ENCODE results near the gene HDAC9. TPM values are rescaled to one million over a fixed set of nuclear protein-coding genes. Genes with fewer than 3 reads are reported as not detected.

The HDAC9 gene
- total RNA-seq, 4 donors from 2014 or later, result 63.0 to 130 (median 107) TPM

- Histone ChIP-seq H3K4me3 (no peak overlapping the region), H3K27ac (replicated peaks in 1 of 4) (no peak overlapping the region), H3K4me1 (peaks cover 0 to 27% (median 7%) of the 10 kb centered on the region in 4 donors), H3K27me3 (no peaks in the 10 kb centered on the region), H3K9me3 (no peaks in the 10 kb centered on the region), H3K36me3 (no peaks in the 10 kb centered on the region)
- TF ChIP-seq EP300 (IDR thresholded peaks at IDR 0.05) (no peak), POLR2AphosphoS5 (IDR thresholded peaks at IDR 0.05) (no peak), POLR2A (IDR thresholded peaks at IDR 0.05; ENCODE audit: low read depth) (no peak), CTCF (IDR thresholded peaks at IDR 0.05) (no peak)
- no peak for DNase-seq (ENCODE audit: extremely low spot score)
- 90% methylated on average over 2 of the region's 2 CpGs for WGBS
- intact Hi-C loops (cut with DNase I), result no loop called here
Measured at GRCh38 chr7:18473119-18473518, 22.4 kb upstream of the HDAC9 start.

- H3K36me3 ChIP-seq, result no peaks in the 10 kb centered on the region
- peaks cover 3 to 34% (median 9%) of the 10 kb centered on the region in 4 donors for H3K4me1 ChIP-seq
- no peaks in the 10 kb centered on the region for H3K9me3 ChIP-seq
- H3K4me3 ChIP-seq, result no peak overlapping the region
- intact Hi-C loops (cut with DNase I), result no loop called here
- TF ChIP-seq EP300 (IDR thresholded peaks at IDR 0.05), result no peak
- no peak for TF ChIP-seq POLR2A (IDR thresholded peaks at IDR 0.05; ENCODE audit: low read depth)
- TF ChIP-seq CTCF (IDR thresholded peaks at IDR 0.05), result no peak
- TF ChIP-seq POLR2AphosphoS5 (IDR thresholded peaks at IDR 0.05), result no peak
- no peak for DNase-seq (ENCODE audit: extremely low spot score)
- WGBS, result 86% methylated on average over 1 of the region's 1 CpG
- no peak overlapping the region for H3K27ac ChIP-seq (replicated peaks in 1 of 4)
- no peaks in the 10 kb centered on the region for H3K27me3 ChIP-seq
Measured at GRCh38 chr7:18474944-18475343, 20.6 kb upstream of the HDAC9 start.

- H3K36me3 ChIP-seq, result no peaks in the 10 kb centered on the region
- intact Hi-C loops (cut with DNase I), result no loop called here
- no peak overlapping the region for H3K4me3 ChIP-seq
- no peaks in the 10 kb centered on the region for H3K9me3 ChIP-seq
- H3K4me1 ChIP-seq, result peaks cover 7 to 38% (median 12%) of the 10 kb centered on the region in 4 donors
- DNase-seq (ENCODE audit: extremely low spot score), result no peak
- H3K27me3 ChIP-seq, result no peaks in the 10 kb centered on the region
- no peak overlapping the region for H3K27ac ChIP-seq (replicated peaks in 1 of 4)
- WGBS, result 84% methylated on average over 2 of the region's 2 CpGs
- TF ChIP-seq EP300 (IDR thresholded peaks at IDR 0.05) (no peak), POLR2AphosphoS5 (IDR thresholded peaks at IDR 0.05) (no peak)
Measured at GRCh38 chr7:18475488-18475887, 20.1 kb upstream of the HDAC9 start.

GRCh38 chr7:18481776-18482175 is 13.8 kb upstream of the HDAC9 start:
- DNase-seq (ENCODE audit: extremely low spot score), result no peak
- no peak for TF ChIP-seq CTCF (IDR thresholded peaks at IDR 0.05)
- TF ChIP-seq POLR2A (IDR thresholded peaks at IDR 0.05; ENCODE audit: low read depth), result no peak
- TF ChIP-seq EP300 (IDR thresholded peaks at IDR 0.05), result no peak
- no peak for TF ChIP-seq POLR2AphosphoS5 (IDR thresholded peaks at IDR 0.05)
- intact Hi-C loops (cut with DNase I), result no loop called here
- H3K4me3 ChIP-seq, result no peak overlapping the region
- no peak overlapping the region for H3K27ac ChIP-seq (replicated peaks in 1 of 4)
- H3K4me1 ChIP-seq, result peaks cover 0 to 17% (median 10%) of the 10 kb centered on the region in 4 donors
- 100% methylated on average over 1 of the region's 1 CpG for WGBS
- no peaks in the 10 kb centered on the region for H3K27me3 ChIP-seq
- H3K36me3 ChIP-seq, result no peaks in the 10 kb centered on the region
- no peaks in the 10 kb centered on the region for H3K9me3 ChIP-seq

- no peak for DNase-seq (ENCODE audit: extremely low spot score)
- no peaks in the 10 kb centered on the region for H3K27me3 ChIP-seq
- intact Hi-C loops (cut with DNase I), result no loop called here
- H3K4me1 ChIP-seq, result peaks cover 0 to 3% (median 0%) of the 10 kb centered on the region in 4 donors
- 77% methylated on average over 1 of the region's 1 CpG for WGBS
- H3K4me3 ChIP-seq, result no peak overlapping the region
- H3K36me3 ChIP-seq, result no peaks in the 10 kb centered on the region
- H3K27ac ChIP-seq (replicated peaks in 1 of 4), result no peak overlapping the region
- H3K9me3 ChIP-seq, result no peaks in the 10 kb centered on the region
- no peak for TF ChIP-seq POLR2A (IDR thresholded peaks at IDR 0.05; ENCODE audit: low read depth)
- no peak for TF ChIP-seq EP300 (IDR thresholded peaks at IDR 0.05)
- TF ChIP-seq POLR2AphosphoS5 (IDR thresholded peaks at IDR 0.05), result no peak
- TF ChIP-seq CTCF (IDR thresholded peaks at IDR 0.05), result no peak
Measured at GRCh38 chr7:18488049-18488448, 7.5 kb upstream of the HDAC9 start.
